OCI-LY7 (cell line): ENCODE data around the gene CHL1. TPM values are rescaled to one million over a fixed set of nuclear protein-coding genes. Genes with fewer than 3 reads are reported as not detected.
"Not testable (repeated sequence)": the region's sequence is repeated elsewhere in the genome, so short reads cannot be mapped to it uniquely, and the experiment has no call there.

Experiments
- BruUV-seq: library from RNA; stranded (reverse); fragments of 400-500 nt; replicated peaks from 2 replicates; lab custom pipeline; 2021; lab: Mats Ljungman, UMichigan
- CTCF ChIA-PET: fragments of 300-600 bp; sonication (Branson Sonifier 250); formaldehyde crosslinking; loops from one replicate; lab custom pipeline; 2022; ENCODE audit warnings: antibody characterized with exemption; ENCODE audit not compliant: unreplicated experiment; lab: Charles Lee
- POLR2A ChIA-PET: fragments of 300-600 bp; sonication (Branson Sonifier 250); formaldehyde crosslinking; loops from one replicate; lab custom pipeline; 2022; ENCODE audit warnings: antibody characterized with exemption; lab: Charles Lee
- DNase-seq: peaks from one replicate; pipeline ENCODE4 v3.0.0-alpha.2; 2015; ENCODE audit warnings: low spot score
- H2AFZ ChIP-seq: fragments of 200-600 bp; sonication (generic), shearing (Covaris generic); 2 replicates; pipeline ENCODE4 v1.6.1; 2014; ENCODE audit warnings: mild to moderate bottlenecking, antibody characterized with exemption, low read length, moderate library complexity
- H3K27ac ChIP-seq: fragments of 200-600 bp; sonication (generic); 2 replicates; pipeline ENCODE4 v1.5.1; 2014; ENCODE audit warnings: mixed run types, low read depth, mild to moderate bottlenecking, moderate library complexity, low read length, inconsistent platforms; ENCODE audit not compliant: poor library complexity, severe bottlenecking
- H3K36me3 ChIP-seq: fragments of 200-600 bp; sonication (generic); 2 replicates; pipeline ENCODE4 v1.6.1; 2014; ENCODE audit warnings: mild to moderate bottlenecking, antibody characterized with exemption, low read length, moderate library complexity, mixed read lengths; ENCODE audit not compliant: insufficient read depth
- H3K4me1 ChIP-seq: fragments of 200-600 bp; sonication (generic); 2 replicates; pipeline ENCODE4 v1.5.1; 2014; ENCODE audit warnings: mild to moderate bottlenecking, low read length; ENCODE audit not compliant: insufficient read depth, poor library complexity, severe bottlenecking
- H3K4me2 ChIP-seq: fragments of 200-600 bp; sonication (generic); 2 replicates; pipeline ENCODE4 v1.6.1; 2014; ENCODE audit warnings: mild to moderate bottlenecking, low read length
- H3K4me3 ChIP-seq: fragments of 200-600 bp; sonication (generic); 2 replicates; pipeline ENCODE4 v1.5.1; 2014; ENCODE audit warnings: mild to moderate bottlenecking, low read depth, low read length; ENCODE audit not compliant: poor library complexity, severe bottlenecking
- H3K79me2 ChIP-seq: fragments of 200-600 bp; sonication (generic); 2 replicates; pipeline ENCODE4 v1.6.1; 2016; ENCODE audit warnings: low read depth, mild to moderate bottlenecking, low read length, moderate library complexity, mixed read lengths; ENCODE audit not compliant: insufficient read depth
- H3K9me2 ChIP-seq: fragments of 200-600 bp; sonication (generic); 2 replicates; pipeline ENCODE4 v1.6.1; 2016; ENCODE audit warnings: mild to moderate bottlenecking, low read length, mixed read lengths; ENCODE audit not compliant: insufficient read depth
- H3K9me3 ChIP-seq: fragments of 200-600 bp; sonication (generic); 2 replicates; pipeline ENCODE4 v1.6.1; 2014; ENCODE audit warnings: mild to moderate bottlenecking, mixed run types, low read length, mixed read lengths
- H4K20me1 ChIP-seq: fragments of 200-600 bp; sonication (generic); 2 replicates; pipeline ENCODE4 v1.6.1; 2014; ENCODE audit warnings: mild to moderate bottlenecking, antibody characterized with exemption, low read length, moderate library complexity, mixed read lengths; ENCODE audit not compliant: insufficient read depth
- CTCF ChIP-seq: fragments of 200-600 bp; sonication (generic); conservative IDR thresholded peaks from 2 replicates; pipeline ENCODE4 v1.5.1; 2014; ENCODE audit warnings: mild to moderate bottlenecking, antibody characterized with exemption, low read length, moderate library complexity, mixed read lengths
- EZH2phosphoT487 ChIP-seq: fragments of 200-600 bp; sonication (generic); IDR thresholded peaks from 2 replicates; pipeline ENCODE4 v1.6.1; 2018; ENCODE audit warnings: low read depth, borderline replicate concordance, mild to moderate bottlenecking, mixed run types, antibody characterized with exemption, low read length, moderate library complexity, mixed read lengths
- intact Hi-C: fragments of 100-400 bp; cut with micrococcal nuclease; formaldehyde crosslinking; loops from one replicate; pipeline ENCODE4 v1.10.0; 2022; ENCODE audit not compliant: unreplicated experiment
- total RNA-seq, 2 experiments: library from RNA; depleted of rRNA in 1 of 2; stranded (reverse); fragments of >200 nt in 1 of 2; shearing (Covaris generic) in 1 of 2; gene quantifications; 2 replicates each; pipeline ENCODE4 v1.2.3, GENCODE V29; 2014 to 2022

The CHL1 gene
- total RNA-seq, 2 experiments from 2014 or later: 0.51 TPM; not detected in 1

DNA sequence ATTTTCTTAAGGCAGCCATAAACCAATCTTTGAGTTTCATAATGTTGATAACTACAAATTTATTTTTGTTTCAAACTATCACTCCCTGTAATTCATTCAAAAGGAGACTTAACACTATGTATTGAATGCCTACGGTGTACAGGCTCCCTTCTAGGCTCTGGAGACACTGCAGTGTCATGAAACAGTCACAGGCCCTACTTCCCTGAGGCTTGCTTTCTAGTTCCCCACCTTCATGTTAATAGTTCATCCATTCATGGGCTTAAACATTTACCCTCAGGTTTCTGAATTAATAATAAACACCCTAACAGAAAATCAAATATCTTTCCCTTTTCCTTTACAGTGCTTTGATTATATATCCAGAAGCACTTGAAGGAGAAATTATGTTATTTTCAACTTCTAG is 168.7 kb downstream of the CHL1 start:
- intact Hi-C loops: no loop called here
- ChIA-PET CTCF (no interaction called here), POLR2A (no interaction called here)

DNA sequence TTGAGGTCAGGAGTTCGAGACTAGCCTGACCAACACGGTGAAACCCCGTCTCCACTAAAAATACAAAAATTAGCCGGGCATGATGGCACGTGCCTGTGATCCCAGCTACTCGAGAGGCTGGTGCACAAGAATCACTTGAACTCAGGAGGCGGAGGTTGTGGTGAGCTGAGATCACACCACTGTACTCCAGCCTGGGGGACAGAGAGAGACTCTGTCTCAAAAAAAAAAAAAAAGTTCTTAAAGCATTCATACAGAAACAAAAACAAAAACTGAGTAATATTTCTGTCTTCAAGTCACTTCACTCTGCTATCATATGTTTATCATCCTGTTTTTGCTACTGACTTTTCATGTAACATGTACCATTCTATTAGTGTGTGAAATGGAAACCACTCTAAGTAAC is 169.7 kb downstream of the CHL1 start:
- intact Hi-C loops: not testable (repeated sequence)

More for the DNA sequence above, 168.7 kb downstream of the CHL1 start:
- Histone ChIP-seq H3K27ac (no peak overlapping the region), H3K4me3 (no peak overlapping the region), H3K9me3 (no peaks in the 10 kb centered on the region), H3K79me2 (no peaks in the 10 kb centered on the region), H2AFZ (no peak overlapping the region), H3K4me1 (no peaks in the 10 kb centered on the region), H3K9me2 (no peaks in the 10 kb centered on the region), H3K36me3 (no peaks in the 10 kb centered on the region), H3K4me2 (no peak overlapping the region), H4K20me1 (no peaks in the 10 kb centered on the region)
- TF ChIP-seq EZH2phosphoT487 (no peak), CTCF (no peak)
- no peak for DNase-seq
- no TSS peak for BruUV-seq

GRCh38 chr3:373193-373779 is 176.7 kb downstream of the CHL1 start:
- Histone ChIP-seq H3K9me3 (no peaks in the 10 kb centered on the region), H4K20me1 (no peaks in the 10 kb centered on the region), H3K79me2 (no peaks in the 10 kb centered on the region), H3K4me2 (no peak overlapping the region), H3K4me1 (no peaks in the 10 kb centered on the region), H2AFZ (no peak overlapping the region), H3K4me3 (no peak overlapping the region), H3K9me2 (no peaks in the 10 kb centered on the region), H3K36me3 (no peaks in the 10 kb centered on the region), H3K27ac (no peak overlapping the region)
- TF ChIP-seq EZH2phosphoT487 (no peak), CTCF (no peak)
- no TSS peak for BruUV-seq
- DNase-seq: no peak
- ChIA-PET POLR2A (interaction anchor here (0.6 kb wide), 1 partner anchor 263 kb away, joined by 3 read pairs; no protein-coding TSS in a partner anchor), CTCF (no interaction called here)
- intact Hi-C loops: no loop called here

More for the DNA sequence above, 169.7 kb downstream of the CHL1 start:
- BruUV-seq, H3K79me2 ChIP-seq, H3K4me1 ChIP-seq, H3K9me2 ChIP-seq, DNase-seq, H3K4me2 ChIP-seq, H3K27ac ChIP-seq, H2AFZ ChIP-seq, H4K20me1 ChIP-seq, H3K4me3 ChIP-seq, H3K9me3 ChIP-seq, H3K36me3 ChIP-seq: not testable (repeated sequence)
- ChIA-PET CTCF (interaction anchor here (0.6 kb wide), 1 partner anchor 293 kb away, joined by 4 read pairs; no protein-coding TSS in a partner anchor), POLR2A (interaction anchor here (0.7 kb wide), 1 partner anchor 14 kb away, joined by 3 read pairs; no protein-coding TSS in a partner anchor)
